ENCODE measurements around the gene MYH13.

DNA sequence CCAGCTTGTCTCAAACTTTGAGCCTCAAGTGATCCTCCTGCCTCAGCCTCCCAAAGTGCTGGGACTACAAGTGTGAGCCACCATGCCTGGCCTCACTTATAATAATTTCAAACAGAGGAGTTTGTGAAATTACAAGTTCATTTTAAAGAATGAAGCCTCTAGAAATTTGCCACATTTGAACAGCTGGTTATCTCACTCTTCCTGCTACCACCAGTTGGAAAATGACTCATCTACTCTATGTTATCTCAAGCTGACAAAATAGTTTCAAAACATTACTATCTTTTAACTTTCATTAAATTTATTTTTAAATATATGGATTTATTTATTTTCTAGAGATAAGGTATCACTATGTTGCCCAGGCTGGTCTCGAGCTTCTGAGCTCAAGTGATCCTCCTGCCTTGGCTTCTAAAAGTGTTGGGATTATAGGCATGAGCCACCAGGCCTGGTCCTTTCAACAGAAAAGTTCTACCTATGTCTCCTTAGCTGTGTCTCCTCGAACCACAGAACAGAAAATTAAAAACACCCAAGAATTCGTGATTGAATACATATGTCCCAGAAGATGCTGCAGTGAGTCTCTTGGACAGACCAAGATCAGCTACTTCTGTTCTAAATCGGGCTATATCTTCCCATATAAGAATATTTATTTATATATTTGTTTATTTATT lies 47.6 kb downstream of the MYH13 start:
- TF ChIP-seq TEAD4 (IDR thresholded peaks at IDR 0.05; ENCODE audit: borderline replicate concordance, insufficient read depth) (no peak), POLR2AphosphoS5 (IDR thresholded peaks at IDR 0.05; ENCODE audit: low read depth, low read length) (no peak), NRF1 (IDR thresholded peaks at IDR 0.05; ENCODE audit: low read depth, low read length) (no peak), TAF1 (IDR thresholded peaks at IDR 0.05; ENCODE audit: borderline replicate concordance, low read depth, low read length) (no peak), GABPA (IDR thresholded peaks at IDR 0.05; ENCODE audit: low read depth) (no peak), SMC3 (IDR thresholded peaks at IDR 0.05; ENCODE audit: low read depth, low read length) (no peak), RAD21 (IDR thresholded peaks at IDR 0.05; ENCODE audit: low read length) (no peak), EZH2phosphoT487 (IDR thresholded peaks at IDR 0.05; ENCODE audit: borderline replicate concordance, low read depth) (no peak)
- TF ChIP-seq, protein P1, sequence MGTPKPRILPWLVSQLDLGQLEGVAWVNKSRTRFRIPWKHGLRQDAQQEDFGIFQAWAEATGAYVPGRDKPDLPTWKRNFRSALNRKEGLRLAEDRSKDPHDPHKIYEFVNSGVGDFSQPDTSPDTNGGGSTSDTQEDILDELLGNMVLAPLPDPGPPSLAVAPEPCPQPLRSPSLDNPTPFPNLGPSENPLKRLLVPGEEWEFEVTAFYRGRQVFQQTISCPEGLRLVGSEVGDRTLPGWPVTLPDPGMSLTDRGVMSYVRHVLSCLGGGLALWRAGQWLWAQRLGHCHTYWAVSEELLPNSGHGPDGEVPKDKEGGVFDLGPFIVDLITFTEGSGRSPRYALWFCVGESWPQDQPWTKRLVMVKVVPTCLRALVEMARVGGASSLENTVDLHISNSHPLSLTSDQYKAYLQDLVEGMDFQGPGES (IDR thresholded peaks at IDR 0.05; ENCODE audit: low read depth, low read length): no peak
- TF ChIP-seq, protein P2, sequence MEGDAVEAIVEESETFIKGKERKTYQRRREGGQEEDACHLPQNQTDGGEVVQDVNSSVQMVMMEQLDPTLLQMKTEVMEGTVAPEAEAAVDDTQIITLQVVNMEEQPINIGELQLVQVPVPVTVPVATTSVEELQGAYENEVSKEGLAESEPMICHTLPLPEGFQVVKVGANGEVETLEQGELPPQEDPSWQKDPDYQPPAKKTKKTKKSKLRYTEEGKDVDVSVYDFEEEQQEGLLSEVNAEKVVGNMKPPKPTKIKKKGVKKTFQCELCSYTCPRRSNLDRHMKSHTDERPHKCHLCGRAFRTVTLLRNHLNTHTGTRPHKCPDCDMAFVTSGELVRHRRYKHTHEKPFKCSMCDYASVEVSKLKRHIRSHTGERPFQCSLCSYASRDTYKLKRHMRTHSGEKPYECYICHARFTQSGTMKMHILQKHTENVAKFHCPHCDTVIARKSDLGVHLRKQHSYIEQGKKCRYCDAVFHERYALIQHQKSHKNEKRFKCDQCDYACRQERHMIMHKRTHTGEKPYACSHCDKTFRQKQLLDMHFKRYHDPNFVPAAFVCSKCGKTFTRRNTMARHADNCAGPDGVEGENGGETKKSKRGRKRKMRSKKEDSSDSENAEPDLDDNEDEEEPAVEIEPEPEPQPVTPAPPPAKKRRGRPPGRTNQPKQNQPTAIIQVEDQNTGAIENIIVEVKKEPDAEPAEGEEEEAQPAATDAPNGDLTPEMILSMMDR (IDR thresholded peaks at IDR 0.05): no peak
- TF ChIP-seq, protein P3, sequence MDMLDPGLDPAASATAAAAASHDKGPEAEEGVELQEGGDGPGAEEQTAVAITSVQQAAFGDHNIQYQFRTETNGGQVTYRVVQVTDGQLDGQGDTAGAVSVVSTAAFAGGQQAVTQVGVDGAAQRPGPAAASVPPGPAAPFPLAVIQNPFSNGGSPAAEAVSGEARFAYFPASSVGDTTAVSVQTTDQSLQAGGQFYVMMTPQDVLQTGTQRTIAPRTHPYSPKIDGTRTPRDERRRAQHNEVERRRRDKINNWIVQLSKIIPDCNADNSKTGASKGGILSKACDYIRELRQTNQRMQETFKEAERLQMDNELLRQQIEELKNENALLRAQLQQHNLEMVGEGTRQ (IDR thresholded peaks at IDR 0.05; ENCODE audit: borderline replicate concordance, low read depth, low read length): no peak
- TF ChIP-seq, protein P4, sequence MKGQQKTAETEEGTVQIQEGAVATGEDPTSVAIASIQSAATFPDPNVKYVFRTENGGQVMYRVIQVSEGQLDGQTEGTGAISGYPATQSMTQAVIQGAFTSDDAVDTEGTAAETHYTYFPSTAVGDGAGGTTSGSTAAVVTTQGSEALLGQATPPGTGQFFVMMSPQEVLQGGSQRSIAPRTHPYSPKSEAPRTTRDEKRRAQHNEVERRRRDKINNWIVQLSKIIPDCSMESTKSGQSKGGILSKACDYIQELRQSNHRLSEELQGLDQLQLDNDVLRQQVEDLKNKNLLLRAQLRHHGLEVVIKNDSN (IDR thresholded peaks at IDR 0.05; ENCODE audit: borderline replicate concordance, low read depth): no peak
- TF ChIP-seq, protein P5, sequence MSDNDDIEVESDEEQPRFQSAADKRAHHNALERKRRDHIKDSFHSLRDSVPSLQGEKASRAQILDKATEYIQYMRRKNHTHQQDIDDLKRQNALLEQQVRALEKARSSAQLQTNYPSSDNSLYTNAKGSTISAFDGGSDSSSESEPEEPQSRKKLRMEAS (IDR thresholded peaks at IDR 0.05; ENCODE audit: low read depth): no peak

Measured in SK-N-SH (cell line).